CD4-positive, alpha-beta T cell treated with Interleukin-4 for 1 hour (primary cell): ENCODE measurements around the gene FXYD5.

Experiments used
- DNase-seq, 2 donors: peaks; one replicate each; pipeline ENCODE4 v3.0.0-alpha.2; 2020 to 2022

Gene FXYD5

GRCh38 chr19:35160629-35161433 is 6.3 kb downstream of the FXYD5 start:
- DNase-seq, result no peak

- no peak for DNase-seq
These were observed 6.9 kb downstream of the FXYD5 start for GRCh38 chr19:35161434-35161743.

DNA sequence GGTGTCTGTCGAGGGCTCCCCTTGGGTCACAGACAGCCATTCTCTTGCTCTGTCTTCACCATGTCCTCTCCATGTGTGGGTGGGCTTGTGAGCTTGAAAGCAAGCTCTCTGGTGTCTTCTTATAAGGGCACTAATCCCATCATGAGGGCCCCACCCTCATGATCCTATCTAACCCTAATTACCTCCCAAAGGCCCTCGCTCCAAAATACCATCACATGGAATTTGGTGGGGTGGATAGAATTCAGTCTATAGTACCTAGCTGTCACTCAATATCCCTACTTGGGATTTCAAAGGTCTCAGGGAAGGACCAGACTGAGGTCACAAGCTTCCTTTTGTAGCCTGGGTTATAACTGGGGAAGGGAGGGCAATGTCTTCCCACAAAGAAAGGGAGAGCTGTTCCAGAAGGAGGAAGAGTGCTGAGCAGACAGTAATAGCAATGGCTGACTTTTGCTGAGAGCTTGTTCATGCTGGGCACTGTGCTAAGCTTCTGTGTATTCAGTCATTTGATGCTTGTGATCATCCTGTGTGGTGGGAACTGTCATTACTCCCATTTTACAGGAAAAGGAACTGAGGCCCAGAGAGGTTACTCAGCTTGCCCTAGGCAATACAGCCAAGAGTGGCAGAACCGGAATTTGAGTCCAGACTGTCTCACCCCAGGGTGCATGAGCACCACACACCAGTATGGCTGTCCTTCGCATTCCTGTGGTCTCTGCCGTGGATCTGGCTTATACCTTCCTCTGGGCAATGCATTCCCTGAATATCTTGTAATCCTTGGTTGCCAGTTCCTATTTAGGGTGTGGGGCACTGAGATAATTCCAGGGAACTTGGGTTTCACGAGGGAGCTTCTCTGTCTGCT is 8.2 kb downstream of the FXYD5 start:
- DNase-seq, result no peak

DNA sequence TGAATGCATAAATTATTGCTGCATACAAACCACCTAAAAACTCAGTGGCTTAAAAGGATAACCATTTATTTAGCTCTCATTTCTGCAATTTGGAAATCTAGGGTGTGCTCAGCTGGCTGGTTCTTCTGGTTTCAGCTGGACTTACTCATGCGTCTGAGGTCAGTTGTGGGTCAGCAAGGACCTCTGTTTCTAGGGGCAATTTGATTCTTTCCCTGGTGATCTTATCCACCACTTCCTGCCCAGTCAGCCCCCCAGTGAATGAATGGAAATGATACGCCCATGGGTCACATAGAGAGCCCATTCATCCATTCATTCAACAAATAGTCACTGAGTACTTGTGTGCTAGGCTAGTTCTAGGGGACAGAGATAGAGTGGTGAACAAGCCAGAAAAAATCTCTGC is 9.9 kb downstream of the FXYD5 start:
- DNase-seq, result no peak

DNA sequence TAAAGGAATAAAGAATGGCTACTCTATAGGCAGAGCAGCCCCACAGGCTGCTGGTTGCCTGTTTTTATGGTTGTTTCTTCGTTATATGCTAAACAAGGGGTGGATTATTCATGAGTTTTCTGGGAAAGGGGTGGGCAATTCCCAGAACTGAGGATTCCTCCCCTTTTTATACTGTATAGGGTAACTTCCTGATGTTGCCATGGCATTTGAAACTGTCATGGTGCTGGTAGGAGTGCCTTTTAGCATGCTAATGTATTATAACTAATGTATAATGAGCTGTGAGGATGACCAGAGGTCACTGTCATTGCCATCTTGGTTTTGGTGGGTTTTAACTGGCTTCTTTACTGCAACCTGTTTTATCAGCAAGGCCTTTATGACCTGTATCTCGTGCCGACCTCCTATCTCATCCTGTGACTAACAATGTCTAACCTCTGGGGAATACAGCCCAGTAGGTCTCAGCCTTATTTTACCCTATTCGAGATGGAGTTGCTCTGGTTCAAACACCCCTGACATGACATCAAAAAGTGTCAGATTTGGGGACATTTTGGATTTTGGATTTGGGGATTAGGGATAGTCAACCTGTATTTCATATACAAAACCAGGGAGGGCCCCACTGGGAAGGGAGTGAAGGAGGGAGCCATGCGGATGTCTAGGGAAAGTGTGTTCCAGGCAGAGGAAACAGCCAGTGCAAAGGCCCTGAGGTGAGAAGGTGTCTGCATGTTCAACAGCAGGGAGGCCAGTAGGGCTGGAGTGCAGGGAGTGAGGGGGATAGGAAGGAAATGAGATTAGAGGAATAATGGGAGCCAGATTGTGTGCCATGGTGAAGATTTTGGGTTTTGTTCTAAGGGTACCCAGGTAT is 10.9 kb downstream of the FXYD5 start:
- no peak for DNase-seq

DNA sequence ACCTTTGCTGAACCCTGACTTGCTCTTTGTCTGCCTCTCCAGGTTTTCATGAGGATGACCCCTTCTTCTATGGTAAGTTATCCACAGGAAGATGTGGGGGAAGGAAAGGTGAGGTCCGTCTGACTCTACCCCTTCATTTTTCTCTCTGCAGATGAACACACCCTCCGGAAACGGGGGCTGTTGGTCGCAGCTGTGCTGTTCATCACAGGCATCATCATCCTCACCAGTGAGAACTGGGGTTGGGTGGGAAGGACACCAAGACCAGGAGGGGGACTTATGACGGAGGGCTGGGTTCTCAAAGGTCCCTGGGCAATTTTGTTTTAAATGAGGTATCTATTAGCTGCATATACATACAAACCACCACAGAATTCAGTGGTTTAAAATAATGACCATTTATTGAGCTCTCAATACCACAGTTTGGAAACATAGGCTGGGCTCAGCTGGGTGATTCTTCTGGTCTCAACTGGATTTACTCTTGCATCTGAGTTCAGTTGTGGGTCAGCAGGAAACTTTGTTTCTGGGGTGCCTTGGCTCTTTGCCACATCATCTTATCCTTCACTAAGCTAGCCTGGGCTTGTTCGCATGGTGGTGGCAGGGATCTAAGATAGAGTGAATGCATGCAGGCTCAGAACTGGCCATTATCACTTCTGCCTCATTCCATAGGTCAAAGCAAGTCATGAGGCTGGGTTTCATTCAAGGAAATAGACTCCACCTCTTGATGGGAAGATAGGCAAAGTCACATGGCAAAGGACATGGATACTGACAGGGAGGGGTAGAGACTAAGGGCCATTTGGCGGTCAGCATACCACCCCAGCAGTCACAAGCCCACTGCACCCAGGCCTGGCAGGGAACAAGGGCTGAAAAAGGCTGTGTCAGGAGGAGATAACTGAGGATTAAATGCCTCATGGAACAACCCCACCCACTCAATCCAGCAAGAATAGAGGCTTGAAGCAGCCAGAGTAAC is 11.8 kb downstream of the FXYD5 start:
- DNase-seq, result no peak

DNA sequence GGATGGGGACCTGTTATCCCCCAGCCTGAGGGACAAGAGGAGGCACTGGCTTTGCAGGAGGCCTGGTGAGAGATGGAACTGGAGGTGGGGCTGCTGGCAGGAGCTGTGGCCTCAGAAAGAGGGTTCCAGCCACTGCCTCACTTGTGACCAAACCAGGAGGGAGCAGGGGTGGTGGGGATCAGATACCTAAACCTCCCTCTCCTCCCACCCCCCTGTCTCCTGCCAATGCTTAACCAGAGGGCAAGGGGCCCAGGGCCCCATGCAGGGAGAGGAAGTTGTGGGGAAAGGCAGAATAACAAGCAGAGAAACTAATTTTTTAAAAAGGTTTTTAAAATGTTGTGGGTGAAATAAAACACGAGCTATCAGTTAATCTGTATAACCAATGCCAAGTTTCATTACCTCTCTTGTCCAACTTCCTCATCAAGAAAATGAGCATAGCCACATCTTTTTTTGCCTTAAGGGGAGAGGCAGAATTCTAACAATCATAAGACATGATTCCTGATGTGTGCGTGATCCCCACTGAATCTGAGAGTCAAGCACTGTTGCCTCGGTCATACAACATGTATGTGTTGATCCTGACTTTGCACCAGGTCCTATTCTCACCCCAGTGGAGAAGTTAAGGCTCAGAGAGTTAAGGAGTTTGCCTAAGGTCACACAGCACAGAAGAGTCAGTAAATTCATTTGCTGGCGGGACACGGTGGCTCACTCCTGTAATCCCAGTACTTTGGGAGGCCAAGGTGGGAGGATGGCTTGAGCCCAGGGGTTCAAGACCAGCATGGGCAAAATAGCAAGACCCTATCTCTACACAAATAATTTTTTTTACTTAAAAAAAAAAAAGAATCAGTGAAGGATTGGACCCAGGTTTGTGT is 12.9 kb downstream of the FXYD5 start:
- DNase-seq, result no peak

DNA sequence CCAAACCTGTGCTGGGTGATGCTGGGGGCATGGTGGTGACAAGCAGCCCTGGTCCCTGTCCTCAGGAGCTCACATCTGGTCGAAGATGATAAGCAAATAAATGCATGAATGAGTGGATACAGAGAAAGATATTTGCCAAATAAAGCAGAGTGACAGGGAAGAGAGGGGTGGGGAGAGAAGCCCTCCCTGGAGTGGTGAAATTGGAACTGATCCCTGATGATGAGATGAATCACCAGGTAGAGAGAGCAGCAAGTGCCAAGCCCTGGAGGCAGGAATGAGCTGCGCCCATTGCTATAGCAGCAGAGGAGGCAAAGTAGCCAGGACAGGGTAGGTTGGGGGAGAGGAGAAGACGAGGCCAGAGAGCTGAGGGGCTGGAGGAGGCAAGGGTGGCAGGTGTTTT is 13.7 kb downstream of the FXYD5 start:
- DNase-seq, result no peak

DNA sequence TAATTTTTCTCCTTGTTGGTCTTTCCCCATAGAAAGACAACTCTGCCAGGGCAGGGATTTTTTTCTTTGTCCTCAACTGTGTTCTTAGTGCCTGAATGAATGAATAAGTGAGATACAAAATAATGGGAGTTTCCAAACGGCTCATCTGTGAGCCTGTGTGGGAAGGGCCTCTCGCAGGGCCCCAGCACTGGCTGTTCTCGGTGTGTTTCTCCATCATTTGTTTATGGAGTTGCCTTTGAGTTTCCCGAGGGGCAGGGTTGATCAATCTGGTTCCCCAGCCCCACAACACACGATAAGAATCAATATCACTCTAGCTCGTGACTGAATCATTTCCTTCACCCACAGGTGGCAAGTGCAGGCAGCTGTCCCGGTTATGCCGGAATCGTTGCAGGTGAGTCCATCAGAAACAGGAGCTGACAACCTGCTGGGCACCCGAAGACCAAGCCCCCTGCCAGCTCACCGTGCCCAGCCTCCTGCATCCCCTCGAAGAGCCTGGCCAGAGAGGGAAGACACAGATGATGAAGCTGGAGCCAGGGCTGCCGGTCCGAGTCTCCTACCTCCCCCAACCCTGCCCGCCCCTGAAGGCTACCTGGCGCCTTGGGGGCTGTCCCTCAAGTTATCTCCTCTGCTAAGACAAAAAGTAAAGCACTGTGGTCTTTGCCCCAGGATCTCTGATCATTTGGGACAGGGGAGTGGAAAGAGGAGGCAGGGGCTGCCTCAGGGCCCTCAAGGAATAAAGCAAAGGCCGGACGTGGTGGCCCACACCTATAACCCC is 14.9 kb downstream of the FXYD5 start:
- no peak for DNase-seq

GRCh38 chr19:35170359-35171061 is 16.0 kb downstream of the FXYD5 start:
- DNase-seq, result no peak

GRCh38 chr19:35171730-35172129 is 17.2 kb downstream of the FXYD5 start:
- DNase-seq, result peak in 1 of 2 donors; percentile 18

- no peak for DNase-seq
These were observed 19.7 kb downstream of the FXYD5 start for GRCh38 chr19:35174226-35174625.

DNA sequence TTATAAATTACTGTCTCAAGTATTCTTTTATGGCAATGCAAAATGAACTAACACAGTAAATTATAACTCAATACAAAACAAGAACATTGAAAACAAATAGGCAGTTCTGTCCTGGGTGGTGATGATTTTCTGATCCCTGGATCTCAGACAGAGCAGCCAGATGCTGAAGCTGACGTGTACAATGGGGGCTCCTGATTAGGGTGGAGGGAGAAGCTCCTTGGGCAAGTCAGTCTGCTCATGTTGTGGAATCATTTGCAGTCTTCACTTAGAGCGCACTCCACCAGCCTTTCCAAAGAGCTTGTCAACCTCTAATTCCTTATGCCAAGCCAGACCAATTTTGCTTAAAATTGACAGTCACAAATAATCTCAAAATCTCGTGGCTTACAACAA is 21.6 kb downstream of the FXYD5 start:
- DNase-seq, result no peak

GRCh38 chr19:35177377-35178274 is 23.1 kb downstream of the FXYD5 start:
- no peak for DNase-seq

GRCh38 chr19:35178701-35179100 is 24.2 kb downstream of the FXYD5 start:
- no peak for DNase-seq

DNA sequence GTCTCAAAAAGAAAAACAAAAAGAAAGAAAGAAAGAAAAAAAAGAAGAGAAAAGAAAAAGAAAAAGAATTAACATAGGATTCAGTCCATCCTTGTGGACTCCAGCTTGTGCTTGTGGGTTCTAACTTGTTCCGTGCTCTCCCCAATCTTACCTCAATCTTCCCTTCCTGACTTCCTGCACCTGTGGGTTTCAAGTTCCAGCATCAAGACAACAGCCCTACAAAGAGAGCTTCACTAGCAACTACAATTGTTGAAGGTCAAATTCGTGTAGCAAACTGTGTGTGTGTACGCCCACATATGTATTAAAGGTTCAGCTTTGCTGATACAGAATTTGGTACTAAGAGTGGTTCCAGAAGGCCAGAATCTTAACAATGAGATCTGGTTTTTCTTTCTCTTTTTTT is 25.3 kb downstream of the FXYD5 start:
- no peak for DNase-seq

- DNase-seq, result no peak
These were observed 26.9 kb downstream of the FXYD5 start for GRCh38 chr19:35181387-35181786.

DNA sequence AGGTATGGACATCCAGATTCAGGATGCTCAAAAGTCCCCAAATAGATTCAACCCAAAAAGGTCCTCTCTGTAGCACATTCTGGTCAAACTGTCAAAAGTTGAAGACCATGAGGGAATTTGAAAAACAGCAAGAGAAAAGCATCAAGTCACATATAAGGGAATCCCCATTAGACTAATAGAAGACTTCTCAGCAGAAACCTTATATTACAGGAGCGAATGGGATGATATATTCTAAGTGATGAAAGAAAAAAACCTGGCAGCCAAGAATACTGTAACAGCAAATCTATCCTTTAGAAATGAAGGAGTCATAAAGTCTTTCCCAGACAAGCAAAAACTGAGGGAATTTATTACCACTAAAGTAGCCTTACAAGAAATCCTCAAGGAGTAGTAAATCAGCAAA is 29.7 kb downstream of the FXYD5 start:
- no peak for DNase-seq

DNA sequence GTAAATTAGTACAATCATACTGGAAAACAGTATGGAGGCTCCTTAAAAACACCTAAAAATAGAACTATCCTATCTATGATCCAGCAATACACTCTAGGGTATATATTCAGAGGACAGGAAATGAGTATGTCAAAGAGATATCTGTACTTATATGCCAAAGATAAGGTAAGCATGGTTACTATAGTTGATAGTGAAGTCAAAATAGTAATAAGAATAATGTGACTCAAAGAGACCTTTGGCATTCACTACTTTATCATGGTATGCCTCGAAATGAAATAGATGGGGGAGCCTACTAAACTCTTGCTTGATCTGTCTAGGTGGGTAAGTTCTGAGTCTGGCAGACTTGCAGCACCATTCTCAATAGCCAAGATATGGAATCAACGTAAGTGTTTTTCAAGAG is 30.3 kb downstream of the FXYD5 start:
- no peak for DNase-seq
